NAMALWA (cell line): Measurements from ENCODE around the gene EVI5.

Experiments used
- DNase-seq: peaks from one replicate; pipeline ENCODE4 v3.0.0-alpha.2; 2015; ENCODE audit warnings: low spot score

The EVI5 gene

GRCh38 chr1:92784639-92785500 is at the start of gene EVI5:
Gene EVI5 (minus strand): TSS chr1:92785108. CDS start chr1:92736546, 48,562 bp downstream.
- DNase-seq, result peak; percentile 99

GRCh38 chr1:92834617-92835016 is 49.7 kb upstream of the EVI5 start:
- no peak for DNase-seq

- DNase-seq, result no peak
Observed at GRCh38 chr1:92833840-92834239, 48.9 kb upstream of the EVI5 start.

GRCh38 chr1:92832537-92833114 is 47.7 kb upstream of the EVI5 start:
- no peak for DNase-seq

- DNase-seq, result peak; percentile 98
Observed at GRCh38 chr1:92831762-92832536, 47.0 kb upstream of the EVI5 start, which contains the start of gene RPL5. Gene RPL5 (plus strand): TSS chr1:92832040. CDS start chr1:92832115, 75 bp downstream.

GRCh38 chr1:92831368-92831761 is 46.5 kb upstream of the EVI5 start:
- DNase-seq, result no peak

- DNase-seq, result no peak
Observed at GRCh38 chr1:92826792-92827191, 41.9 kb upstream of the EVI5 start.

- DNase-seq, result no peak
Observed at GRCh38 chr1:92822879-92823278, 38.0 kb upstream of the EVI5 start.

- no peak for DNase-seq
Observed at GRCh38 chr1:92820551-92820950, 35.6 kb upstream of the EVI5 start.

- no peak for DNase-seq
Observed at GRCh38 chr1:92820024-92820423, 35.1 kb upstream of the EVI5 start.

- peak; percentile 65 for DNase-seq
Observed at GRCh38 chr1:92817986-92818764, 33.3 kb upstream of the EVI5 start.

GRCh38 chr1:92817137-92817697 is 32.3 kb upstream of the EVI5 start:
- no peak for DNase-seq

- no peak for DNase-seq
Observed at GRCh38 chr1:92816732-92817131, 31.8 kb upstream of the EVI5 start.

GRCh38 chr1:92808381-92808780 is 23.5 kb upstream of the EVI5 start:
- DNase-seq, result no peak

GRCh38 chr1:92805216-92805615 is 20.3 kb upstream of the EVI5 start:
- no peak for DNase-seq

- DNase-seq, result peak; percentile 54
Observed at GRCh38 chr1:92804721-92805201, 19.9 kb upstream of the EVI5 start.

GRCh38 chr1:92803140-92803887 is 18.4 kb upstream of the EVI5 start:
- no peak for DNase-seq

- DNase-seq, result no peak
Observed at GRCh38 chr1:92797961-92798360, 13.1 kb upstream of the EVI5 start.

GRCh38 chr1:92797297-92797696 is 12.4 kb upstream of the EVI5 start:
- no peak for DNase-seq

- DNase-seq, result no peak
Observed at GRCh38 chr1:92795166-92795565, 10.3 kb upstream of the EVI5 start.

GRCh38 chr1:92792340-92792782 is 7.5 kb upstream of the EVI5 start:
- no peak for DNase-seq
